Mesenchymal stem cell (in vitro differentiated cells and primary cell): ENCODE data around the gene CEACAM19. TPM values are rescaled to one million over a fixed set of nuclear protein-coding genes. Genes with fewer than 3 reads are reported as not detected.

ENCODE experiments used
- DNase-seq: peaks from one replicate; pipeline ENCODE4 v3.0.0-alpha.2; 2013
- H2AFZ ChIP-seq: one replicate; pipeline ENCODE4 v1.6.1; 2013; ENCODE audit warnings: low read depth, mild to moderate bottlenecking, control low read depth, inconsistent platforms, low read length, moderate library complexity
- H2AK5ac ChIP-seq: 2 replicates; pipeline ENCODE4 v1.6.1; 2013; ENCODE audit warnings: low read length, moderate library complexity, mild to moderate bottlenecking, inconsistent platforms; ENCODE audit not compliant: severe bottlenecking
- H2BK120ac ChIP-seq: one replicate; pipeline ENCODE4 v1.6.1; 2013; ENCODE audit warnings: low read depth, mild to moderate bottlenecking, inconsistent platforms, low read length, moderate library complexity
- H2BK12ac ChIP-seq, 2 experiments: one replicate each; pipeline ENCODE4 v1.6.1; 2013; ENCODE audit warnings: inconsistent platforms in 2 of 2, low read length in 2 of 2, mild to moderate bottlenecking in 2 of 2, moderate library complexity in 2 of 2, control low read depth in 1 of 2
- H2BK15ac ChIP-seq: one replicate; pipeline ENCODE4 v1.6.1; 2013; ENCODE audit warnings: mild to moderate bottlenecking, low read depth, inconsistent platforms; ENCODE audit not compliant: poor library complexity, severe bottlenecking
- H2BK5ac ChIP-seq: 2 replicates; pipeline ENCODE4 v1.6.1; 2013; ENCODE audit warnings: low read depth, mild to moderate bottlenecking, low read length, control low read depth, inconsistent platforms; ENCODE audit not compliant: poor library complexity, severe bottlenecking
- H3K14ac ChIP-seq, 2 experiments: one replicate each; pipeline ENCODE4 v1.6.1; 2013; ENCODE audit warnings: inconsistent platforms in 2 of 2, low read length in 2 of 2, control low read depth in 1 of 2, mild to moderate bottlenecking in 1 of 2, moderate library complexity in 1 of 2
- H3K18ac ChIP-seq, 2 experiments: one replicate each; pipeline ENCODE4 v1.6.1; 2013; ENCODE audit warnings: inconsistent platforms in 2 of 2, low read length in 2 of 2, control low read depth in 1 of 2, low read depth in 1 of 2, mild to moderate bottlenecking in 1 of 2
- H3K23ac ChIP-seq, 2 experiments: one replicate each; pipeline ENCODE4 v1.6.1; 2013; ENCODE audit warnings: inconsistent platforms in 2 of 2, low read length in 2 of 2, mild to moderate bottlenecking in 2 of 2, moderate library complexity in 2 of 2, control low read depth in 1 of 2
- H3K27ac ChIP-seq: 2 replicates; pipeline ENCODE4 v1.5.1; 2013; ENCODE audit warnings: mild to moderate bottlenecking, moderate library complexity, low read length, control low read depth, inconsistent platforms; ENCODE audit not compliant: poor library complexity, severe bottlenecking
- H3K27me3 ChIP-seq, 2 experiments: 2 replicates each; pipeline versions ENCODE4 v1.6.1 to v1.7.0; 2013; ENCODE audit warnings: low read length in 2 of 2, mild to moderate bottlenecking in 2 of 2, moderate library complexity in 2 of 2, control low read depth in 1 of 2, inconsistent platforms in 1 of 2; ENCODE audit not compliant: control insufficient read depth in 1 of 2, insufficient read depth in 1 of 2
- H3K36me3 ChIP-seq, 2 experiments: 2 replicates each; pipeline versions ENCODE4 v1.6.1 to v1.7.0; 2013; ENCODE audit warnings: low read length in 2 of 2, control low read depth in 1 of 2, inconsistent platforms in 1 of 2, low read depth in 1 of 2, mild to moderate bottlenecking in 1 of 2; ENCODE audit not compliant: insufficient read depth in 2 of 2, control insufficient read depth in 1 of 2
- H3K4ac ChIP-seq, 2 experiments: one replicate each; pipeline ENCODE4 v1.6.1; 2013; ENCODE audit warnings: inconsistent platforms in 2 of 2, low read length in 2 of 2, mild to moderate bottlenecking in 2 of 2, moderate library complexity in 2 of 2, control low read depth in 1 of 2, low read depth in 1 of 2
- H3K4me1 ChIP-seq: 2 replicates; pipeline ENCODE4 v1.6.1; 2013; ENCODE audit warnings: low read depth, low read length, control low read depth; ENCODE audit not compliant: control insufficient read depth, insufficient read depth
- H3K4me2 ChIP-seq: 2 replicates; pipeline ENCODE4 v1.6.1; 2013; ENCODE audit warnings: low read length, mild to moderate bottlenecking, inconsistent platforms; ENCODE audit not compliant: poor library complexity, severe bottlenecking
- H3K4me3 ChIP-seq, 2 experiments: 2 replicates each; pipeline versions ENCODE4 v1.5.1 to v1.7.0; 2013; ENCODE audit warnings: low read length in 2 of 2, mild to moderate bottlenecking in 2 of 2, control low read depth in 1 of 2, low read depth in 1 of 2; ENCODE audit not compliant: insufficient read depth in 1 of 2
- H3K79me1 ChIP-seq: replicated peaks from 2 replicates; pipeline ENCODE4 v1.6.1; 2013; ENCODE audit warnings: mild to moderate bottlenecking, control low read depth, low read length, inconsistent platforms; ENCODE audit not compliant: poor library complexity, severe bottlenecking
- H3K9ac ChIP-seq: 2 replicates; pipeline ENCODE4 v1.7.0; 2013; ENCODE audit warnings: mild to moderate bottlenecking, low read length, moderate library complexity
- H3K9me3 ChIP-seq: 2 replicates; pipeline ENCODE4 v1.7.0; 2013; ENCODE audit warnings: mild to moderate bottlenecking, low read length; ENCODE audit not compliant: control insufficient read depth
- H4K8ac ChIP-seq: one replicate; pipeline ENCODE4 v1.6.1; 2013; ENCODE audit warnings: inconsistent platforms, mild to moderate bottlenecking, low read length, moderate library complexity
- H4K91ac ChIP-seq: one replicate; pipeline ENCODE4 v1.6.1; 2013; ENCODE audit warnings: mild to moderate bottlenecking, low read length, inconsistent platforms
- WGBS: methylation state at CpG from one replicate; pipeline ENCODE4 v1.1.7; 2013; ENCODE audit warnings: mixed read lengths; 5-methylcytosine and 5-hydroxymethylcytosine counted together
- polyA plus RNA-seq, 2 experiments: library from polyadenylated mRNA; stranded (reverse); fragments of 200-250 nt; gene quantifications; one replicate each; pipeline ENCODE4 v1.2.3, GENCODE V29; 2013

Gene CEACAM19
- 2.2 TPM for polyA plus RNA-seq (2013, experiment 1 of 2)
- 1.8 TPM for polyA plus RNA-seq (2013, experiment 2 of 2)

- Histone ChIP-seq H3K27ac (no peak within 1 kb of the TSS), H2BK5ac (no peak within 1 kb of the TSS), H2BK12ac (no peak within 1 kb of the TSS), H2BK120ac (no peak within 1 kb of the TSS), H3K27me3 (no peaks in the 10 kb centered on the region), H3K4me2 (no peak within 1 kb of the TSS), H2AK5ac (no peak within 1 kb of the TSS), H3K4ac (no peak within 1 kb of the TSS), H3K14ac (no peak within 1 kb of the TSS), H3K9ac (no peak within 1 kb of the TSS), H3K4me3 (no peak within 1 kb of the TSS), H3K79me1 (no peaks in the 10 kb centered on the region), H3K4me1 (no peaks in the 10 kb centered on the region), H4K91ac (no peak within 1 kb of the TSS), H3K9me3 (no peaks in the 10 kb centered on the region), H3K18ac (no peak within 1 kb of the TSS), H3K23ac (no peak within 1 kb of the TSS), H4K8ac (no peak within 1 kb of the TSS), H3K36me3 (peaks cover 0 to 4% of the 10 kb centered on the region in 2 experiments), H2AFZ (no peak within 1 kb of the TSS), H2BK15ac (no peak within 1 kb of the TSS)
- no peak for DNase-seq
- 84% methylated on average over 2 of the region's 2 CpGs for WGBS
These were observed at the start of gene CEACAM19 for GRCh38 chr19:44671400-44671799. Gene CEACAM19, plus strand, starts transcription at chr19:44671482. Its CDS starts 450 bp downstream, at chr19:44671932.

GRCh38 chr19:44623080-44623479 lies 48.2 kb upstream of the CEACAM19 start:
- Histone ChIP-seq H2BK12ac (no peak overlapping the region), H3K27ac (peak overlapping the region; percentile 28), H3K4me2 (no peak overlapping the region), H3K79me1 (no peaks in the 10 kb centered on the region), H4K8ac (peak overlapping the region; percentile 27), H2BK120ac (no peak overlapping the region), H2AFZ (no peak overlapping the region), H3K18ac (peak overlapping the region in 1 of 2 experiments; percentile 78), H3K9ac (no peak overlapping the region), H3K4me1 (peaks cover 34% of the 10 kb centered on the region), H3K27me3 (peaks cover 0 to 4% of the 10 kb centered on the region in 2 experiments), H3K9me3 (no peaks in the 10 kb centered on the region), H3K4ac (no peak overlapping the region), H2BK5ac (no peak overlapping the region), H3K14ac (peak overlapping the region in 1 of 2 experiments; percentile 92), H3K4me3 (no peak overlapping the region), H3K23ac (no peak overlapping the region), H3K36me3 (peaks cover 0 to 6% of the 10 kb centered on the region in 2 experiments), H2BK15ac (no peak overlapping the region), H2AK5ac (peak overlapping the region; percentile 87), H4K91ac (no peak overlapping the region)
- WGBS: 56% methylated on average over 5 of the region's 5 CpGs
- peak; percentile 80 for DNase-seq

- H3K27me3 ChIP-seq: no peaks in the 10 kb centered on the region
- H3K9ac ChIP-seq: no peak overlapping the region
- 98% methylated on average over 3 of the region's 4 CpGs for WGBS
- H2BK15ac ChIP-seq: no peak overlapping the region
- H3K4me3 ChIP-seq: no peak overlapping the region
- H2AK5ac ChIP-seq: peak overlapping the region; percentile 87
- no peak overlapping the region for H3K14ac ChIP-seq
- H3K18ac ChIP-seq: no peak overlapping the region
- no peaks in the 10 kb centered on the region for H3K79me1 ChIP-seq
- H3K23ac ChIP-seq: no peak overlapping the region
- no peak overlapping the region for H2BK12ac ChIP-seq
- no peak overlapping the region for H3K4me2 ChIP-seq
- no peak overlapping the region for H4K91ac ChIP-seq
- no peak overlapping the region for H2AFZ ChIP-seq
- no peak overlapping the region for H2BK120ac ChIP-seq
- H3K27ac ChIP-seq: no peak overlapping the region
- H4K8ac ChIP-seq: no peak overlapping the region
- DNase-seq: no peak
- H3K36me3 ChIP-seq: peaks cover 0 to 7% of the 10 kb centered on the region in 2 experiments
- H3K9me3 ChIP-seq: no peaks in the 10 kb centered on the region
- H3K4ac ChIP-seq: no peak overlapping the region
- H3K4me1 ChIP-seq: peaks cover 29% of the 10 kb centered on the region
- no peak overlapping the region for H2BK5ac ChIP-seq
These were observed 47.7 kb upstream of the CEACAM19 start for GRCh38 chr19:44623626-44624025.

GRCh38 chr19:44624840-44625354 lies 46.4 kb upstream of the CEACAM19 start:
- H3K14ac ChIP-seq: no peak overlapping the region
- H2BK15ac ChIP-seq: no peak overlapping the region
- no peak overlapping the region for H3K18ac ChIP-seq
- no peaks in the 10 kb centered on the region for H3K9me3 ChIP-seq
- H3K79me1 ChIP-seq: no peaks in the 10 kb centered on the region
- H2BK12ac ChIP-seq: no peak overlapping the region
- H3K27me3 ChIP-seq: no peaks in the 10 kb centered on the region
- H3K4me3 ChIP-seq: no peak overlapping the region
- peaks cover 0 to 12% of the 10 kb centered on the region in 2 experiments for H3K36me3 ChIP-seq
- no peak overlapping the region for H3K23ac ChIP-seq
- no peak overlapping the region for H2BK120ac ChIP-seq
- H3K4me2 ChIP-seq: no peak overlapping the region
- H3K4ac ChIP-seq: no peak overlapping the region
- WGBS: 88% methylated on average over 1 of the region's 4 CpGs
- no peak overlapping the region for H3K27ac ChIP-seq
- DNase-seq: no peak
- no peak overlapping the region for H2BK5ac ChIP-seq
- no peak overlapping the region for H4K91ac ChIP-seq
- peaks cover 29% of the 10 kb centered on the region for H3K4me1 ChIP-seq
- H2AK5ac ChIP-seq: peak overlapping the region; percentile 86
- H3K9ac ChIP-seq: no peak overlapping the region
- no peak overlapping the region for H4K8ac ChIP-seq
- H2AFZ ChIP-seq: no peak overlapping the region
